NCI-H2081 treated with DMSO at 0.1 percent for 48 hours (cell line): ENCODE data around the gene ZG16.

Experiments
- DNase-seq: peaks from one replicate; lab custom pipeline; 2025; lab: John Stamatoyannopoulos, UW

The ZG16 gene

GRCh38 chr16:29825145-29826044 lies 47.3 kb downstream of the ZG16 start:
- DNase-seq = no peak

GRCh38 chr16:29826342-29826695 lies 48.3 kb downstream of the ZG16 start:
- DNase-seq = no peak

GRCh38 chr16:29830774-29831173 lies 52.7 kb downstream of the ZG16 start:
- no peak for DNase-seq

- no peak for DNase-seq
These were observed 53.4 kb downstream of the ZG16 start for GRCh38 chr16:29831490-29831889.
